ENCODE results near the gene SEPTIN10. TPM values are rescaled to one million over a fixed set of nuclear protein-coding genes. Genes with fewer than 3 reads are reported as not detected.
"Not testable (repeated sequence)": the region's sequence is repeated elsewhere in the genome, so short reads cannot be mapped to it uniquely, and the experiment has no call there.

The SEPTIN10 gene
- total RNA-seq, 1 donor from 2014 or later, result 0.22 TPM

DNA sequence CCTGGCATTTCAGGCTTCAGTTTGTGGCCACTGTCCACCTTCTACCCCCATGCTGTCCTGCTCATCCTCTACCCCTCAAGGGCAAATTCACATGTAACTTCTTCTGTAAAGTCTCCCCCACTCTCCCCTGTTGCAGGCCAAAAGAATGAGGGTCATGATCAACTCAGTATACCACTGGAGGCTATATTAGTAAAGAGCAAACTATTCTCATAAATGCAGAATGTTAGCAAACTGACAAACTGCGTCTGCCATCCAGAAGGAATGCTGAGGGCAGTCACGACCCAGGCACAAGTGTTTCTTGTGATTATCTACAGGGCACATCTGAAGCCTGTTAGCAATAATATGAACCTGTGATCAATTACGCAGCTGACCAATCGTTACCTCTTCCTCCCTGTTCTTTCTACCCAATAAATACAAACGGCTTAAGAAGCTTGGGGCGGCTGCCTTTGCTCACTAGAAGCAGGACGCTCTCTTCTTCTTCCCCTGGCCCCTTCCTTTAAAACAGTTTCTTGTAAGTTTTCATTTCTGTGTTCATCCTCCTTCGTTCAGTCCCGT, 58.3 kb downstream of the SEPTIN10 start:
- intact Hi-C loops (cut with micrococcal nuclease), result no loop called here

DNA sequence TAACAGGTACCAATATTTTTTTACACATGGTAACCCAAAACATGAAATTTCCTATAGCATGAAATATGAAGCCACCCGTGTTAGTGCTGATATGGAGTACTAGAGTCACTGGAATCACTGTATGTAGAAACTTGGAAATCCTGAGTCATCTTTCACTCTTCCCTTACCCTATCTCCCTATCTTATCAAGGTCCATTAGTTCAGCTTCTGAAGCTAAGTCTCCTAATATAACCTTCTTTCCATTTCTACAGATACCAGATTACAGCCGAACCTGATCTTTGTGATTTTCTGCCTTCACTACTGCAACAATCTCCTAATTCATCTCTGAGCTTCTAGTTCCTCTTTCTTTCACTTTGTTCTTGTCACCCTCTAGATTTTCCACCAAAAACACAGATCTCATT, 59.0 kb downstream of the SEPTIN10 start:
- intact Hi-C loops (cut with micrococcal nuclease), result no loop called here

DNA sequence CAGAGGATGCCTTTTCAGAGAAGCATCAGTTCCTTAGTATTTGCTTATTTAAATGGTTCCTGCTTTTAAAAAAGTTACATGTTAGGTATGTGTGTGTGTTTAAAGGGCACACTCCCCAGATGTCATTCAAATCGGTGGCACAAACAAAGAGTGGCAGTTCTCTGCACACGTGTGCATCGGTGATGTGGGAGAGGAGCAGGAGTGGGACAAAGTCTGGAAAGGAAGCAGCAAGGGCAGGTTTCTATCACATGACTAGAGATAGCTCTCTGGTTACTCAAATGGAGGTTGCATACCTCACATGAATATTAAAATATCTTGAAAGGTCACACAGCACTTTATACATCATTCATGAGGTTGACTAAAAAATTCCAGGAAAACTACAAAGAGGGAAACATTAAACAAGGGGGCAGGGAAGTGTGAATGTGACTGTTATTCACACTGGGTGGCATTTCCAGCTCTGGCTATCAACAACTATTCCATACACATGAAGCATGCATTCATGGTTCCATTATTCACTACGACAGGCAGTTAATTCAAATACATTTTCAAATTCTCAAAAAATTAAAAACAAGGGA, 64.7 kb downstream of the SEPTIN10 start:
- intact Hi-C loops (cut with micrococcal nuclease), result loop anchor here (10.0 kb wide), 1 partner anchor 166 kb away; no protein-coding TSS in a partner anchor

DNA sequence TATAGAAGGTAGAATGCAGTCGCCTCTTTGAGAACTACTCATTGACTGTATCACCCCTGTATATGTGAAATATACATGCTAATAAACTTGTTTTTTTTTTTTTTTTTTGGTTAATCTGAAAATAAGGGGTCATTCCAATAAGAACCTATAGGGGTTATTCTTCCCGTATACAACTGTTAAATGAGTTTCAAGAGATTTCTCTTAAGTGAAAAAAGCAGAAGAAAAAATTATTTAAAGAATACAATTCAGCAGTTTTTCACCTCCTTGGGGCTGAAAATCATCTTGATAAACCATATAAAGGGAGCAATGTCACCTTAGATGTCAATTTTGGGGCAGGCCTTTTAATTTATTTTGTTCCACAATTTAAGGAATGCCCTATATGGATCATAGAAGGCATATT, 66.5 kb downstream of the SEPTIN10 start:
- intact Hi-C loops (cut with micrococcal nuclease), result loop anchor here (2.0 to 10.0 kb wide), 2 partner anchors 116 to 168 kb away; no protein-coding TSS in a partner anchor

DNA sequence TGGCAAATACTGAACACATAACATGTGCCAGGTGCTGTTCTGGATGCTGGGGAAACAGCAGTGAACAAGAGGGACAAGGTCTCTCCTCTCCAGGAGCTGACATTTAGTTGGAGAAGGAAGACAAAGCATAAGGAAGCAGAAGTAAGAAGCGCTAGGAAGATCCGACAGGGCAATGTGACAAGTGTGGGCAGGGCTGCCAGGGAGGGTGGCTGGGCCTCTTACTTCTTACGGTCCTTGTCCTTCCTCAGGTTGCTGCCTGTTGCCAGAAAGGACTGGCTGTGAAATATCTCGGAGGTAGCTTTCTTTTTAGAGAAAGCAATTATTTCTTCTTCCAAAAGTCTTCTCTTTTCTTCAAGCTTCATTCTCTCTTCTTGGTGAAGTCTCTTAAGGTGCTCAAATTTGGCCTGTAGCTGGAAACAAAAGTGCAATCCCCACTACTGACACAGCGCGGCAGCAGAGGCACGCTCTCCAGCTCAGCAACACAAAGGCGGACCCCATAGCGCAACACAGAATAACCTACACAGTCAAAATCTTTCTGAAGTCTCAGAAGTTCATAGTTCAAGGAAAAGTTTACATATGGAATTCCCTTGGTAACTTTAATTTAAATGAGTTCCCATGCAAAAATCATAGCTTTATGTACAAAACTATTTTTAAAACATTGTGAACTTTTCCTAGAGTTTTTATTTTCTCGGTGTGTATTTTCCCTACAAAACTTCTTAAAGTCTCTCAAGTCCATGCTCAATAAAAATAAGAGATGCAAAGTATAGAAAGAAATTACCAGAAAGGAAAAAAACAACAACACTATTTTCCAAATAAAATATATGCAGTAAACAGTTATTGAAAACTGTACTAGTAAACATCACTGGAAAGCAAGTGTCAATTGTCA, 67.7 kb downstream of the SEPTIN10 start:
- intact Hi-C loops (cut with micrococcal nuclease), result loop anchor here (2.0 to 10.0 kb wide), 2 partner anchors 117 to 169 kb away; no protein-coding TSS in a partner anchor

DNA sequence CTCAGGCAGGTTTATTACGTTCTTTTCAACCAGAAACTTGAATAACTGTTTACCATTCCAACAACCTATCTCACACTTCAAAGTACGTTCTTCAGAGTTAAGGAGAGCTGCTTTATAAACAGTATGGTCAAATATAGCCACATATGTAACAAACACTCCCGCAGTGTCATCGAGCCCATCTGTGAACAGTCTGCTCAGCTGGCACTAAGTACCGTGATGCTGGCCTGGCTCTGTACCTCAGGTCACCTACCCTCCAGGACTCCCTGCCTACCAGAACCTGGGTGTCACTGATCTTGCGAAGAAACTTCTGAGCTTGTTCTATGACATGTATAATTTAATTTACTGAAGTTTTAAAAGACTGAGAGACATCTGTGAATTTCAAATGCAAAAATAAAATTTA, 71.4 kb downstream of the SEPTIN10 start:
- intact Hi-C loops (cut with micrococcal nuclease), result loop anchor here (10.0 kb wide), 1 partner anchor 172 kb away; no protein-coding TSS in a partner anchor

DNA sequence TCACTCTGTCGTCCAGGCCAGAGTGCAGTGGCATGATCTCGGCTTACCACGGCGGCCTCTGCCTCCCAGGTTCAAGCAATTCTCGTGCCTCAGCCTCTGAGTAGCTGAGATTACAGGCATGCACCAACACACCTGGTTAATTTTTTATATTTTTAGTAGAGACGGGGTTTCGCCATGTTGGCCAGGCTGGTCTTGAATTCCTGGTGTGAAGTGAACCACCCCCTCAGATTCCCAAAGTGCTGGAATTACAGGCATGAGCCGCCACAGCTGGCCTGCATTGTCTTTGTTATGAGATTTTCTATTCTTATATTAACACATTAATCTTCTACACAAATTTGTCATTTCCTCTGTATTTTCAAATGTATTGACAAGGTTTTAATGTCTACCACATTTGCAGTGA, 75.2 kb downstream of the SEPTIN10 start:
- intact Hi-C loops (cut with micrococcal nuclease), result no loop called here

DNA sequence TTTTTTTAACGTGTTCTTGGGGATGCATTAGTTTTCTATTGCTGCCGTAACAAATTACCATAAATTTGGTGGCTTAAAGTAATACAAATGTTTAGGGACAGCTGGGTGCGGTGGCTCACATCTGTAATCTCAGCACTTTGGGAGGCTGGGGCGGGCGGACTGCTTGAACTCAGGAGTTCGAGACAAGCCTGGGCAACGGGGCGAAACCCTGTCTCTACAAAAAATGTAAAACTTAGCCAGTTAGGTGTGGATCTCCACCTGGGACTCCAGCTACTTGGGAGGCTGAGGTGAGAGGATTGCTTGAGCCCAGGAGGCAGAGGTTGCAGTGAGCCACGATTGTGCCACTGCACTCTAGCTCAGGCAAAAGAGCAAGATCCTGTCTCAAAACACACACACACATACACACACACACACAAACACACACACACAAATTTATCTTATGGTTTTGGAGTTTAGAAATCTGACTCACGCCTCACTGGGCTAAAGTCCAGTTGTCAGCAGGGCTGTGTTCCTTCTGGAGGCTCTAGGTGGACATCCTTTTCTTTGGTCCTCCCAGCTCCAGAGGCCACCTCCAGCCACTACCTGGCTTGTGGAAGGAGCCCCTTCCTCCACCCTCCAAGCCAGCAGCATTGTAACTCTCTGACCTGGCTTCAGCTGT, 76.1 kb downstream of the SEPTIN10 start:
- intact Hi-C loops (cut with micrococcal nuclease), result no loop called here

DNA sequence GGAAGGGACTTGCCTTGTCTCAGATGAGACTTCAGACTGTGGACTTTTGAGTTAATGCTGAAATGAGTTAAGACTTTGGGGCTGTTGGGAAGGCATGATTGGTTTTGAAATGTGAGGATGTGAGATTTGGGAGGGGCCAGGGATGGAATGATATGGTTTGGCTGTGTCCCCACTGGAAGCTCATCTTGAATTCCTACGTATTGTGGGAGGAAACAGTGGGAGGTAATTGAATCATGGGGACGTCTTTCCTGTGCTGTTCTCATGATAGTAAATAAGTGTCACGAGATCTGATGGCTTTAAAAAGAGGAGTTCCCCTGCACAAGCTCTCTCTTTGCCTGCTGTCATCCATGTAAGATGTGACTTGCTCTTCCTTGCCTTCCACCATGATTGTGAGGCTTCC, 77.2 kb downstream of the SEPTIN10 start:
- intact Hi-C loops (cut with micrococcal nuclease), result not testable (repeated sequence)

DNA sequence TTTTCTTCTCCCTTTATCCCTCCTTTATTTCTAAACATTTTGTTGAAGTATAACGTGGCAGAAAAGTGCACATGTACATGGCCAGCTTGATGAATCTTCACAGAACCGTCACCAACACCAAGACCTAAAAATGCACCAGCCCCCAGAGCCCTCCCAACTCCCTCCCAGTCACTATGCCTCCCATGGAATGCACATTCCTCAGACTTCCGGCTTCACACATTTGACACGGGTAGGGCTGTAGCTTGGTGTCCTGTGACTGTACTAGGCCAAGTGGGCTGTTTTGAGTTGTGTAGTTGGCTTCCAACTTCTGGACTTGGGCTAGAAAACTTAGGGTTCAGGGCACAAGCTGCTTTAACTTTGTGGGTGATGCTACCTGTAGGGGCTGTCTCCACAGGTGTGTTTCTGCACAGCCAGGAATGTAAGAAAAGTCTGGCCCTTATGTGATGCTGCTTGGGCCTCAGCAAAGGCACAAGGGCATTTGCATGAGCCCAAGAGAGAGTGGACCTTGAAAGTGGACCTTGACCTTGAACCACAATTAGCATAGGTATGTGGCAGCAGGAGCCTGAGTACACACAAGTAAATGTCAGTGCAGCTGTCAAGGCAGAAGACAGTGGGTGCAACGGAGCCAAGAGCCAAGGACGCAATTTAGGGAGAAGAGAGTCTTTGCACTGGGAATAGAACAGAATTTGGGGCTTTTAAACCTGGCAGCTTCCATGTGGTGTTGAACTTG, 78.4 kb downstream of the SEPTIN10 start:
- intact Hi-C loops (cut with micrococcal nuclease), result no loop called here

DNA sequence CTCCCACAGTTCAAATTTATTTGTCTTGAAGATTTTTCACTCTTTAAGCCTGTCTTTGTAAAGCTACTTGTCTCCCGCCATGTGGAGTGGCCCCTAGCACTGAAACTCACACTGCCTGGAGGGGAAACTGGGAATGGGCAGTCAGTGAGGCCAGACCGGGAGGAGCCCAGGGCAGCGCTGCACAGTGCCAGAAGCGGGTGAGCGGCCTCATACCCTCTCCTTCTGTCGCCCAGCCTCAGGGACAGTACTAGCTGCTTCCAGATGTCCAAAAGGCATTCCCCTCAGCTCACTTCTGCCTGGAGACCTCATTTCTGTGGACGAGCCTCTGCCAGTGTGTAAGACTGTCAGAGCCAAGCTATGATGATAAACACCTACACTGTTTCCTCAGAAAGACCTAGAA, 79.9 kb downstream of the SEPTIN10 start:
- intact Hi-C loops (cut with micrococcal nuclease), result no loop called here

DNA sequence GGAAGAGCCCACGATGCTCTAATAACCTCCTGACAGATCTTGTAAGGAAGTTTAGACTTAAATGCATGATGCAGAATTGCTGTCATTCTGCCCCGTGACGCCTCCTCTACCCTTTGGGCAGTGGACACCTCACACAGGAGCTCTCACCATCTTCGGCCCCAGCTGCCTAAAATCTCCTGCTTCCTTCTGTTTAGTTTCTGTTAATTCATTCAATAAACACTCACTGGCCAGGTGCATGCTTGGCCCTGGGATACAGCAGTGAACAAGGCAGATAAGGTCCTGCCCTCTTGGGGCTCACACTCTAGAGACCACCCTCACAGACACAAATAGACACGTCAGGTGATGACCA, 81.1 kb downstream of the SEPTIN10 start:
- intact Hi-C loops (cut with micrococcal nuclease), result no loop called here

DNA sequence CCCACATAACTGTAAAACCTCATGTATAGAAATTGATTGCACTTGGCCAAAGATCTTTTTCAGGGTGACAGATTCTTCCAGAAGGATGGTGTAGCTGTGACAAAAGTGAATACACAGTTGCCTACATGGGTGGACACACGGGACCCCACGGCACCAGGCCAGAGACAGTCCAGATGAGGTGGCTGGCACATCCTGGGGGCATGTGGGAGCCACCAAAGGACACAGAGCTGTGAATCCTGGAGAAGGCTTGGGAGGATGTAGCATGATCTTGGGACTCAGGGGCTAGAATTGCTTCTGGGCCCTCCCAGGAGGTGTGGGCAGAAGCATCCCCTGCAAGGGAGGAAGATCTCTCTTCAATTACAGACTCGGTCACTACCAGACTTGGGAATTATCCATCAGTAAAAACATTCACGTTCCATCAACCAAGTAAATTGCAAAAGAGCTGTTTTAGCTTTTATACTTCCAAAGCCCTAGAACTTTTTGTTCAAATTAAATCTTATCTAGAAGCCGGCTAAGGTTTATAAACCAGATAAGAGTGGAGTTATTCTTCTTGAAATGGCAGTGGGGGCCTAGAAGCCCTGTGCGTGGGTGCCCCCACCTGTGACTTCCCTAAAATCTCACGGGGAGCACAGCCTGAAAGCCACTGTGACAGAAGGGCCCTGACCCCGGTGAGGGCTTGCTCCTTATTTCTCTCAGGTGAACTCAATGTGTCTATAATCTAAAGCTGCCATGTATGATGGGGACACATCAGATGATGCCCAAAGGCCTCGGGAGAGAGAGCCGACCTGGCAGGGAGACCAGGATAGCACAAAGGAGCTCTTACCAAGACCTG, 81.7 kb downstream of the SEPTIN10 start:
- intact Hi-C loops (cut with micrococcal nuclease), result no loop called here

DNA sequence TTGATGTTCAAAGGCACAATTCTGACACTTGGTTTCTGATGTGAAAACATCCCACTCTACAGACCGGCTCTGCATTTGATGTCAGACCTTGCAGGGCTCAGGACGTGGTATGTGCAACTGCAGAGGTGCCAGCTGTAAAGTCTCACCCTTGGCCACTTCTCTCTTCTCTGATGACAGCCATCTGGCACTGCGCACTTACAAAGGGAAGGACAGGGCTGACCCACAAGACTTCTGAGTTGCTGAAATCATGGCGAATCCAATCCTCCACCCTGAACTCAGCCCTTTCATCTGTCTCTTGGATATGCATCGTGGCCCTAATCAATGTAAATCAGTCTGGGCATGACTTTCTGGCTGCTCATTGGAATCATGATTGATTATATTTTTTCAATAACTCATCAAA, 82.5 kb downstream of the SEPTIN10 start:
- intact Hi-C loops (cut with micrococcal nuclease), result no loop called here

DNA sequence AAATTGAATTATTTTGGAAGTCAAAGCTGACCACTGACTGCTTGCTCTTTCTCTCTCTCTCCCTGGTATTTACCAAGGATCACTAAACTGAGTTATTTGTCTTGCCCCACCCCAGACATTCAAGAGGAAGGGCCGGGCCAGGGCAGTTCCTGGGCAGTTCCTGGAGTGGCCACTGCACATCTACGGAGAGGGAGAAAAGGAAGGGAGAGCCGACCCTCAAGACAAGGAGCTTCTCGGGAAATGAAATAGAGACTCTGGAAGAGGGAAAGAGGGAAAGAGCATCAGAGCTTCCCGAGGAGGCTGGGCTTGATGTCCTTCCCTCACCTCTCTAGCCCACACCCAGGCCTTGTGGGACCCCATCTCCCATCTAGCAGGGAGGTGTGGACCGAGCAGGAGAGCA, 83.1 kb downstream of the SEPTIN10 start:
- intact Hi-C loops (cut with micrococcal nuclease), result no loop called here

DNA sequence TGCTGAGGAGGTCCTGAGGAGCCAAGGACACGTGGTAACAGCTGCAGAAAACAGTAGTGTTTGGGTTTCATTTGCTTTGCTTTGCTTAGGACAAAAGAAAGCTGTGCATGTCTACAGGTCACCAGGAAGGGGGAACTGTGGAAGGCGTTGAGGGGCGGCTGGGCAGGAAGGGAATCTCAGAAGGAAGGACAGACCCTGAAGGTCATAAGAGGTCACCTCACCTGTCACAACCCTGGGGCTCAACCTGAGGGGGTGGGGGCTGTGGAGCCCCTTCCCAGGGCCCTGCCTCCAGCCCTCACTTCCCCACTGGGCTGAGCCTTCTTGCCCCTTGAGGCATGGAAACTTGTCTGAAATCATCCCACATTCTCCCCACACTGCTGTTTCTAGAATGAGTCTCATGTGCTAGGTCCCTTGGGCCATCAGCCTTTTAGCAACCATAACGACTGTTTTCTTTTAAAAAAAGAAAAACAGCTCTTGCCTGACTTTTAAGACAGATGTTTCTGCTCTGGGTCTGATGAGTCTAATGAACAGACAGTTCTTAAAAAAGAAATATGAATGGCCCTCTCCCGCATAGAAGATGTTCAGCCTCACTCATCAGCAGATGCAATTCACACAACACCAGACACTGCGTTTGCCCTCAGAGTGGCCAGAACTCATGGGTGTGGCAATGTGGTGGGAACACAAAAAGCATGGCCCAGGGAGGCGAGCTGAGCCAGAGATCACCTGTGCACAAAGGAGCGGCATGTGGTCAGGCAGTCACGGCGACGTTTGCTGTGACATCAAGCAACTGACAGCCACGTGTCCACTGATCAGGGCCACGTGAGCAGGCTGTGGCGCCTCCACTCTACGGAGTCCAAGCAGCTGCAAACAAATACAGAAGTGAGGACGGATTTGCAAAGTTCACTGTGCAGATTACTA, 84.0 kb downstream of the SEPTIN10 start:
- intact Hi-C loops (cut with micrococcal nuclease), result no loop called here

DNA sequence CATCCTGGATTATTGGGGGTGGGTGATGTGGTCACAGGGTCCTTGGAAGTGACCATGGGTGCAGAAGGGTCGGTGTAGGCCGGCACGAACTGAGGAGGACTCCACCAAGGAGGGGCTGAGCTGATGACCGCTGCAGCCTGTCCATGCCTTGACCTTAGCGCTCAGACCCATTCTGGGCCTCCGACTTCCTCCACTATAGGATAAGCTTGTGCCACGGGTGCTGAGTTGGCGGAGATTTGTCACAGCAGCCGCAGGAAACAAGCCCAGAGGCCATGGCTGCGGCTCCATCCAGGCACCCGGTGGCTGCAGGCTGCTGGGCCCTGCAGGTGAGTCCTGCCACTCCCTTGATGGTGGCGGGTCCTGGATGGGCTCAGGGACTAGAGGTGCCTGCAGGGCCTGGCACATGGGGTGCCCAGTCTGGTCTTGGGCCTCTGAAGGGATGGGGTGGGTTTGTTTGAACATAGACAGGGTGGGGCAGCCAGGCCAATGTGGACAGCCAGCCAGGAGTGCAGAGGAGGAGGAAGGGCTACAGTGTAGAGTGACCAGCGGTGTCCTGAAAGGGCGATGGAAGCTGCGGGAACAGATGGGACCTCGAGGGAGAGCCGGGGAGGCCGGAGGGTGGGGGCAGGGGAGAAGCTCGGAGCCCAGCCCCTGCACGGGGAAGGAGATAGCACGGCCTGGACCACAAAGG, 84.8 kb downstream of the SEPTIN10 start:
- intact Hi-C loops (cut with micrococcal nuclease), result no loop called here

DNA sequence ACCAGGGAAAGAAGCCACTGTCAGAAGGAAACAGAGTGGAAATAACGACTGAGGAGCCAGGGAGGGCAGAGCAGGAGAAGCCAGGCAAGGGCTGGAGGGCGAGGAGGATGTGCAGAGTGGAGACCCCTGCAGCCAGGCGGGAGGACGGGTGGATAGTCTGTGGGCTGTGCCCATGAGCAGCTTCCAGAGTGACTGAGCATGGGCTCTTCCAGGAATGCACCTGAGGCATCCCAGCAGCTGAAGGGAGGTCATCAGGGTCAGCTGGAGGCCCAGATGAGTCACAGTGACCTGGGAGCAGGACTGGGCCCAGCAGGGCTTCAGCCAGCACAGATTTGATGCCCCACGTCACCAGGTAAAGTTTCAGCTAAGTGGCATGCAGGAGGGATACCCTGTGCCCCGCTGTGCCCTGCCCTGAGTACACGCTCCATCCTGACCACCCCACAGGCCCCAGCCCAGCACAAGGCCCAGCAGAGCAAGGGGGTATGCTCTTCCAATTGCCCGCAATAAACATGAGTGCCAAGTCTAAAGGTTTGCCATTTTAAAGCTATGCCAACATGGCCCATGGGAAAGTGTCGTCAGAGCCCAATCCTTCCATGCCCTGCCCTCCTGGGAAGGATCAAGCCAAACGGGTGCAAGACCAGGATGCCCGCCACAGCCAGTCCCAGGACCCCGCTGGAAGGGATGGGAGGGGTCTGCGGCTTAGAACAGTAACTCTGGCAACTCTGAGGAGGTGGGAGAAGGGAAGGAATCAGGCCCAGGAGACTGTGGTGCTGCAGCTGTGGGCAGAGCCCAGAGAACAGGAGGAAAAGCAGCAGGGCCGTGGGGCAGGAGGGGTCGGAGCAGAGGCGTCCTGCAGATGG, 85.7 kb downstream of the SEPTIN10 start:
- intact Hi-C loops (cut with micrococcal nuclease), result no loop called here

All from T-helper 1 cell treated with Interleukin-12 subunit alpha and Interleukin-12 subunit beta and Interleukin-4 antibody, amounts not matched to agents 30 ng/mL and 1 ng/mL, for 36 hours (primary cell).